ENCODE results near the gene RRP36.
A peak's percentile ranks its signal among the peaks of the same experiment; 100 is the strongest.

RRP36 gene

DNA sequence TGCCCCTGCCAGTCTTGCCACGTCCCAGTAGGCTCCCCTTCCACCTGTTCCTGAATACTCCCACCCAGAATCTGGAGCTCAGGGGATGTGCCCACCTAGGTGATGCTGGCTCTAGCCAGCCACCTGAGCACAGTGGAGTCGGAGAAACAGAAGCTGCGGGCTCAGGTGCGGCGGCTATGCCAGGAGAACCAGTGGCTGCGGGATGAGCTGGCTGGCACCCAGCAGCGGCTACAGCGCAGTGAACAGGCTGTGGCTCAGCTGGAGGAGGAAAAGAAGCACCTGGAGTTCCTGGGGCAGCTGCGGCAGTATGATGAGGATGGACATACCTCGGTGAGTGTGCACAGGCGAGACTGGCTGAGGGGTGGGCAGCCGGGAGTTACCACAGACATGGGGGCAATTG lies 41.4 kb downstream of the RRP36 start:
- DNase-seq (ENCODE audit: low read depth, low spot score), result no peak

DNA sequence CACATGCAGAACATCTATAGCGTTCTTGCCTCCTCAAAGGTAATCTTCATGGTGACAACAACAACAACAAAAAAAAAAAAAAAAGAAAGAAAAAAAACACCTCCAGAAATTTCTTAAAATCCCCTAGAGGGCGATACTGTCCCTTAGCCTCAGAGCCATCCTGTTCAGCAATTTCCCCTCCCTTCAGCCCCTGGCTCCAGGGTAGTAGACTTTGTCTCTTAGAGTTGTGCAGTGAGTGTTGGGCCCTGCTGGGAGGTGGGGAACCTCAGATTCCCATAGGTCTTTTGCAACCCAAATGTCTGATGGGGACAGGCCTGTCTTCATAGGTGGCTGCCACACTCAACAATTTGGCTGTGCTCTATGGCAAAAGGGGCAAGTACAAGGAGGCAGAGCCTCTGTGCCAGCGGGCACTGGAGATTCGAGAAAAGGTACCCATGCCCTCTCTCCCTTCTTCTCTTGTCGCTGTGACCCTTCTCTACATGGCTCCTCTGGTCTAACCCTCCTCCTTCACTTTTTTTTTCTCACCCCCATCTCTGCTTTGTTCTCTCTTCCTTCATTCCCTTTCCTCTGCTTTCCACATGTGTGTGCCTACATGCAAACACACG lies 48.7 kb downstream of the RRP36 start:
- DNase-seq (ENCODE audit: low read depth, low spot score), result no peak

DNA sequence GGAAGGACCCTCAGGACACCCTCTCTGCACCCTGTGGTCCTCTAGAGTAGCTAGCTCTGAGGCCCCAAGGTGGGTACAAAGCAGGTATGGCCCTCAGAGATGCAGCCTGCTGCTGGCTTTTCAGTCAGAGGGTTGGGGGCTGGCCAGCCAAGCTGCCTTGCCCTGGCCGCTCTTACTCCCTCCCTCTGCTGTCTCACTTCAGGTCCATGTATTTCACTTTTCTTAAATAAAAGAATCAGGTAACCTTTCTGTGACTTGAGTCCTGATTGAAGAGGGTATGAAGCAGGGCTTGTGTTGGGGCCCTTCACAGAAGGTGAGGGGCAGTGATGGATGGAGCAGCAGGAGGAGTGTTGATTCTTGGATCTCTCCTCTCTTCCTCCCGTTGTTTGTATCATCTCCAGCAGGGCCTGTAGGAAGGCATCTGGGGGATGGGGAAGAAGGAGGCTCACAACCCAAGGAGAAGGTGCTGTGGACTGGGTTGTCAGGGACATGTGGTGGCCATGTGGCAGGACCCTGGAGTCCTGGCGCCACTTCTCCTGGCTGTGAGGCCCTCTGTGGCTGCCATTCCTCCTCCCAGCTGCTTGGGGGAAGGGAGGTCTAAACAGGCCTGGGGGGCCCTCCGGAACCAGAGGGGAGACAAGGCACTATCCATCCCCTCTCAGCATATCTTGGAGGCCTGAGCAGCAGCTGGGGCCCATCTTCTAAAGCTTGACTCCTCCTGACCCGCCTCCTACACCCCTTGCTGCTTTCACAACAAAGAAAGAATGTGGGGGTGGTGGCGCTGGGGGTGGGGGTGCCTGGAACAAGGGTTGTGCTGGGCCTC lies 53.6 kb downstream of the RRP36 start:
- peak; percentile 56 for DNase-seq (ENCODE audit: low read depth, low spot score)

DNA sequence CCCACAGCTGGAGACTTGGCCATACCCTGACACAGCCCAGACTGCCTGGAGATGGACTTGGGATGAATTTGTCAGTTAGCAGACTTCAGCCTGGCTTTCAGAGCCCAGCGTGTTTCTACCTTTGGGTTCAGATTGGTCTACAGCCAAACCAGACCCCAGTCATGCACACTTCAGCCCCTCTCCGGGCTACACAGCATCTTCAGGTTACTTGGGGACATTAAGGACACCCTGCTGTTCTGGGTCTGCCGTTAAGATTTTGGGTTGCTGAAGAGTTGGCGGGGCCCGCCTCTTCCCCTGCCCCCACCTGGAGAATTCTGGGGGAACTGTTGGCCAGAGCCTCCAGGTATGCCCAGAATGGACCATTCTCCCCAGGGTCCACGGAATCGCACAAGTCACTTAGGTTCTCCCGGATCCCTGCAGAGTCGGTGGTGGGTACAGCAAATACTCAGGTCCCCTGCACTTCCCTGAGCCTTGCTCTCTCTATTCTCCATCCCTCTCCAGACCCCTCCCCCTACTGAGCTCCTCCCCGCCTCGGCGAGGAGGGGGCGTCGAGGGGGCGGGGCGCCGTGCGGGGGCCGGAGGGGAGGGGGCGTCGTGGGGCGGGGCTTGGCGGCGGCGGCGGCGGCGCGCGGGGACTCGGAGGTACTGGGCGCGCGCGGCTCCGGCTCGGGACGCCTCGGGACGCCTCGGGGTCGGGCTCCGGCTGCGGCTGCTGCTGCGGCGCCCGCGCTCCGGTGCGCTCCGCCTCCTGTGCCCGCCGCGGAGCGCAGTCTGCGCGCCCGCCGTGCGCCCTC lies 54.4 kb downstream of the RRP36 start, which contains the start of gene PTK7:
Gene PTK7, plus strand, starts transcription at position 645 of the 794 bp plus-strand sequence. CDS start 175 bp downstream, outside the sequence.
- peak; percentile 91 for DNase-seq (ENCODE audit: low read depth, low spot score)

DNA sequence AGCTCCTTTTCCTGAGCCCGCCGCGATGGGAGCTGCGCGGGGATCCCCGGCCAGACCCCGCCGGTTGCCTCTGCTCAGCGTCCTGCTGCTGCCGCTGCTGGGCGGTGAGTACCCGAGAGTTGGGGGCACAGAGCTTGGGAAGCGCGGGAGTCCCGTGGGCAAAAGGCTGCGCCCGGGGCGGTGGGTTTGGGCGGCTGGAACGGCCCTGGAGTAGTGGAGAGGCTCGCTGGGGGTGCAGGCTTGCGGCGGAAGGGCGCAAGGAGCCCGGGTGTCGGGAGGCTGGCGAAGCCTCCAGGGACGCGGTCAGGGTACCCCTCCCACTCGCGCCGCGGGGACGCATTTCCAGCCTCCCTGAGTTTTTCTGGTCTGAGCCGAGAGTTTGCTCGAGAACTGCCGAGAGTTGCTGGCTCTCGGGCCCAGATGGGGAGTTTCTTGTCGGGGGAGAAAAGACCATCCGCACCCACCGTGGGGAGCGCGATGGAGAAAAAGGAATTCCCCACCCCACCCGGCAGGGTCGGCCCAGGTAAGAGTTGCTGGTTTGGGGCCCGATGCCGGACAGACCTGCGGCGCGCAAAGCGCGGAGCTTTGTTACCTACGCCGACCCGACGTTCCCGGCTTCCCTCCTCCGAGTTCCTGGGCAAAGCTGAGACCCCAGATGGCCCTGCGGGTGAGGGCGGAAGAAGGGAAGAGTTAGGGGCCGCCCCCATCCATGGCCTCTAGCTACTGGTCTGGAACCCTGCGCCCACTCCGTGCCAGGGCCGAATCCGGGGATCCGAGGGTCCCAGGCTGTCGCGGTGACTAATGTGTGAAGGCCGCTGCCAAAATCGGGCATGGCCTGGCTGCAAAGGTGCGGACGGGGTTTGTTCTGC lies 55.3 kb downstream of the RRP36 start:
- no peak for DNase-seq (ENCODE audit: low read depth, low spot score)

DNA sequence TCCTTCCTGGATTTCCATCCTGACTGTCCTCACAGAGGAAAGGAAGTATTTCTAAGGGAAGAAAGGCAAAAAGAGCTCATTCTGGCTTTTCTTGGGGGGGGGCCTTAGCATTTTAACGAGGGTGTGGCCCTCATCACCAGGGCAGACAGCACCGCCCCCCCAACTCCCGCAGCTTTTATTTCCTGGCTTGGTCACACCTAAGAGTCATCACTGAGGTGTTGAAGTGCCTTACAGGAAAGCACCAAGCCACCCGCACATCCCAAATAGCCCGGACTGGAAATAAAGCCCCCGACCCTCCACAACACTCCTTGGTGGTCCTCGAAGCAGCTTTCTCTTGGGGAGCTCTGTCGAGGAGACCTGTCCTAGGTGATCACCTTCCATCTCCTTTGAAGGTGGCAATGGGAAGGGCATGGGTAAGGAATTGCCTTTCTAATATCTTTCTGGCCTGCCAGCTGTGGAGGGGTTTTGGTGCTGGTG lies 55.9 kb downstream of the RRP36 start:
- DNase-seq (ENCODE audit: low read depth, low spot score), result no peak

DNA sequence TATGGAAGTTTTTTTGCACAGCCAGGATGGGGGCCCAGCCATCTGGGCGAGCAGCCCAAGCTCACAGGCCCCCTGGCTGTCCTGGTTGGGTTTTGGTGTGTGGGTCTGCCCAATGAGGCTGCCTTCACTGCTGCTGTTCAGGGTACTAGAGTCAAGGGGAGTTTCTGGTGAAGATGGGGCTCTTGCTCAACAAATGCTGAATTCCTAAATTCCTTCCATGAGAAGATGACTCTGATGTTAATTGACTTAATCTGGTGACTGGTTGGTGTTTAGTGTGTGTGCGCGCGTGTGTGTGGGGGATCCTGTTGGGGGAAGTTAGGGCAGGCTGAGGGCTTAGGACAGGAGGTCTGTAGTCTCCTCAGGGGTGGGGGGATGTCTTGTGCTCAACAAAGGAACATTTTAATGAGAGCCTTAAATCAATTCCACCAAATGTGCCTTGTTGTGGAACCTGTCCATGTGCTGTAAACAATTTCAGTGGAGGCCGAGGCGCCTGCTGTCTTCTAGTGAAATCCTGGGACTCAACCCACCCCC lies 56.6 kb downstream of the RRP36 start:
- DNase-seq (ENCODE audit: low read depth, low spot score), result no peak

DNA sequence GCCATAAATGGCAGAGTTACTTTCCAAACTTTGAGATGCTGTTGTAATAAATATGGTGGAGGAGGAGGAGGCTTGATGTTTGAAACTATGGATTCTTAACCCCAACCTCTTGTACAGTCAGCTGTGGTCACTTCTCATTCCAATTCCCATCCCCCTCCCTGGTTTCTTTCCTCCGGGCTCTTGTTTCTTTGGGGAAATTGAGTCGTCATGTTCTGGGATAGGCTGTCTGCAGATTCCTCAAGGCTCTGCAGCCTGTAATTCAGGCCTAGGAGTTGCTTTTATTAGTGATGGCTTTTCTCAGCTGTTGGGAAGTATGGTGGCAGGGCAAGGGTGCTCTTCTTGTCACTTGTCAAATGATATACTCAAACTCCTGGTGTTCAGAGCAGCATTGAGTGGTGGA lies 57.3 kb downstream of the RRP36 start:
- no peak for DNase-seq (ENCODE audit: low read depth, low spot score)

Data from smooth muscle cell of the brain vasculature (primary cell).